Mucosa of stomach (tissue), 1 donor: ENCODE measurements around the gene GPR143.
"Not testable (repeated sequence)": the region's sequence is repeated elsewhere in the genome, so short reads cannot be mapped to it uniquely, and the experiment has no call there.

Experiments used
- H3K27me3 ChIP-seq: one replicate; pipeline ENCODE4 v1.7.0; 2013; ENCODE audit warnings: mild to moderate bottlenecking, low read length; ENCODE audit not compliant: control insufficient read depth, insufficient read depth
- H3K36me3 ChIP-seq: one replicate; pipeline ENCODE4 v1.7.0; 2013; ENCODE audit warnings: low read length; ENCODE audit not compliant: control insufficient read depth, insufficient read depth
- H3K4me1 ChIP-seq: one replicate; pipeline ENCODE4 v1.7.0; 2013; ENCODE audit warnings: mild to moderate bottlenecking, low read length; ENCODE audit not compliant: control insufficient read depth, insufficient read depth
- H3K4me3 ChIP-seq: one replicate; pipeline ENCODE4 v1.7.0; 2013; ENCODE audit warnings: low read length
- H3K9ac ChIP-seq: one replicate; pipeline ENCODE4 v1.7.0; 2013; ENCODE audit warnings: mild to moderate bottlenecking, low read length, moderate library complexity
- H3K9me3 ChIP-seq: one replicate; pipeline ENCODE4 v1.7.0; 2013; ENCODE audit warnings: mild to moderate bottlenecking, low read length, moderate library complexity; ENCODE audit not compliant: control insufficient read depth
- donor health status: Pancreatic carcinoma.

The GPR143 gene

GRCh38 chrX:9786798-9787635 lies 21.4 kb upstream of the GPR143 start:
- H3K4me1 ChIP-seq, result peaks cover 9% of the 10 kb centered on the region
- H3K27me3 ChIP-seq, result no peaks in the 10 kb centered on the region
- no peak overlapping the region for H3K4me3 ChIP-seq
- no peak overlapping the region for H3K9ac ChIP-seq
- no peaks in the 10 kb centered on the region for H3K9me3 ChIP-seq
- no peaks in the 10 kb centered on the region for H3K36me3 ChIP-seq

GRCh38 chrX:9785944-9786797 lies 20.5 kb upstream of the GPR143 start, which contains the start of gene SHROOM2:
Gene SHROOM2 (plus strand): TSS chrX:9786429. CDS start chrX:9786546, 117 bp downstream.
- H3K9ac ChIP-seq, result no peak within 1 kb of the TSS

GRCh38 chrX:9785254-9785943 lies 19.8 kb upstream of the GPR143 start:
- no peak overlapping the region for H3K9ac ChIP-seq
- no peak overlapping the region for H3K4me3 ChIP-seq
- H3K27me3 ChIP-seq, result no peaks in the 10 kb centered on the region
- peaks cover 9% of the 10 kb centered on the region for H3K4me1 ChIP-seq
- no peaks in the 10 kb centered on the region for H3K36me3 ChIP-seq
- no peaks in the 10 kb centered on the region for H3K9me3 ChIP-seq

More at GRCh38 chrX:9785944-9786797, 20.5 kb upstream of the GPR143 start, which contains the start of gene SHROOM2:
- H3K9me3 ChIP-seq, result no peaks in the 10 kb centered on the region
- H3K27me3 ChIP-seq, result no peaks in the 10 kb centered on the region
- no peaks in the 10 kb centered on the region for H3K36me3 ChIP-seq
- H3K4me3 ChIP-seq, result no peak within 1 kb of the TSS
- H3K4me1 ChIP-seq, result peaks cover 9% of the 10 kb centered on the region

- Histone ChIP-seq H3K36me3 (no peaks in the 10 kb centered on the region), H3K4me3 (no peak overlapping the region), H3K27me3 (no peaks in the 10 kb centered on the region), H3K4me1 (peaks cover 2% of the 10 kb centered on the region), H3K9ac (no peak overlapping the region), H3K9me3 (no peaks in the 10 kb centered on the region)
These were observed 18.7 kb upstream of the GPR143 start for GRCh38 chrX:9784332-9784731.

- H3K27me3 ChIP-seq, result no peaks in the 10 kb centered on the region
- no peak overlapping the region for H3K4me3 ChIP-seq
- H3K9ac ChIP-seq, result no peak overlapping the region
- no peaks in the 10 kb centered on the region for H3K4me1 ChIP-seq
- H3K36me3 ChIP-seq, result no peaks in the 10 kb centered on the region
- no peaks in the 10 kb centered on the region for H3K9me3 ChIP-seq
These were observed 16.3 kb upstream of the GPR143 start for GRCh38 chrX:9781941-9782340.

- no peak overlapping the region for H3K9ac ChIP-seq
- no peak overlapping the region for H3K4me3 ChIP-seq
- H3K27me3 ChIP-seq, result no peaks in the 10 kb centered on the region
- H3K36me3 ChIP-seq, result no peaks in the 10 kb centered on the region
- H3K9me3 ChIP-seq, result no peaks in the 10 kb centered on the region
- no peaks in the 10 kb centered on the region for H3K4me1 ChIP-seq
These were observed 10.3 kb upstream of the GPR143 start for GRCh38 chrX:9775930-9776329.

- no peak overlapping the region for H3K4me3 ChIP-seq
- H3K9me3 ChIP-seq, result no peaks in the 10 kb centered on the region
- H3K4me1 ChIP-seq, result no peaks in the 10 kb centered on the region
- H3K27me3 ChIP-seq, result no peaks in the 10 kb centered on the region
- H3K9ac ChIP-seq, result no peak overlapping the region
- no peaks in the 10 kb centered on the region for H3K36me3 ChIP-seq
These were observed 7.3 kb upstream of the GPR143 start for GRCh38 chrX:9772943-9773342.

GRCh38 chrX:9770319-9770718 lies 4.7 kb upstream of the GPR143 start:
- Histone ChIP-seq H3K36me3 (no peaks in the 10 kb centered on the region), H3K4me1 (no peaks in the 10 kb centered on the region), H3K9me3 (no peaks in the 10 kb centered on the region), H3K9ac (no peak overlapping the region), H3K4me3 (no peak overlapping the region), H3K27me3 (peaks cover 7% of the 10 kb centered on the region)

- H3K4me3 ChIP-seq, H3K27me3 ChIP-seq, H3K36me3 ChIP-seq, H3K9me3 ChIP-seq, H3K9ac ChIP-seq, H3K4me1 ChIP-seq: not testable (repeated sequence)
These were observed 2.7 kb upstream of the GPR143 start for GRCh38 chrX:9768321-9768839.

- no peaks in the 10 kb centered on the region for H3K36me3 ChIP-seq
- H3K27me3 ChIP-seq, result peaks cover 9% of the 10 kb centered on the region
- H3K4me3 ChIP-seq, result no peak overlapping the region
These were observed 1.7 kb upstream of the GPR143 start for GRCh38 chrX:9767375-9767774.

GRCh38 chrX:9765072-9765736 lies 443 bp downstream of the GPR143 start:
- Histone ChIP-seq H3K4me1 (no peaks in the 10 kb centered on the region), H3K9ac (no peak overlapping the region), H3K9me3 (no peaks in the 10 kb centered on the region), H3K4me3 (no peak overlapping the region), H3K27me3 (peaks cover 9% of the 10 kb centered on the region), H3K36me3 (no peaks in the 10 kb centered on the region)

More at GRCh38 chrX:9767375-9767774, 1.7 kb upstream of the GPR143 start:
- H3K9me3 ChIP-seq, result no peaks in the 10 kb centered on the region
- no peak overlapping the region for H3K9ac ChIP-seq
- H3K4me1 ChIP-seq, result no peaks in the 10 kb centered on the region
